HepG2 (cell line): ENCODE results near the gene TMC8. TPM values are rescaled to one million over a fixed set of nuclear protein-coding genes. Genes with fewer than 3 reads are reported as not detected.

ENCODE experiments used
- CENPX ChIP-seq: sonication (generic); formaldehyde crosslinking; IDR thresholded peaks from 2 replicates; pipeline ENCODE4 v1.9.0; 2021; ENCODE audit warnings: mild to moderate bottlenecking, missing genetic modification reagents, moderate library complexity
- DR1 ChIP-seq: sonication (generic); formaldehyde crosslinking; IDR thresholded peaks from 2 replicates; pipeline ENCODE4 v1.8.0; 2021; ENCODE audit warnings: mild to moderate bottlenecking, missing genetic modification reagents, inconsistent platforms
- FOSL1 ChIP-seq: sonication (generic); formaldehyde crosslinking; IDR thresholded peaks from 2 replicates; pipeline ENCODE4 v1.9.0; 2021; ENCODE audit warnings: missing genetic modification reagents, borderline replicate concordance
- IKZF4 ChIP-seq: sonication (generic); formaldehyde crosslinking; IDR thresholded peaks from 2 replicates; pipeline ENCODE4 v1.5.1; 2020; ENCODE audit warnings: borderline replicate concordance, mild to moderate bottlenecking, low read depth, missing genetic modification reagents; ENCODE audit errors: not compliant biosample characterization
- KLF16 ChIP-seq, 2 experiments: sonication (generic) in 1 of 2; formaldehyde crosslinking in 1 of 2; IDR thresholded peaks; 2 replicates each; pipeline versions ENCODE4 v1.6.1 to v1.8.0; 2016 to 2023; ENCODE audit warnings: missing genetic modification reagents in 2 of 2, missing compliant biosample characterization in 1 of 2
- KLF9 ChIP-seq: IDR thresholded peaks from 2 replicates; pipeline ENCODE4 v1.6.1; 2016; ENCODE audit warnings: low read depth
- LCORL ChIP-seq, 2 experiments: fragments of 450-650 bp in 1 of 2; sonication (generic) in 1 of 2; formaldehyde crosslinking in 1 of 2; IDR thresholded peaks; 2 replicates each; pipeline versions ENCODE4 v1.5.0 to v1.6.1; 2017 to 2020; ENCODE audit warnings: antibody characterized with exemption in 1 of 2, missing genetic modification reagents in 1 of 2
- NFRKB ChIP-seq: fragments of 450-650 bp; IDR thresholded peaks from 2 replicates; pipeline ENCODE4 v1.6.1; 2017
- SOX5 ChIP-seq: IDR thresholded peaks from 2 replicates; pipeline ENCODE4 v1.6.1; 2016; ENCODE audit warnings: borderline replicate concordance
- THAP9 ChIP-seq: sonication (generic); formaldehyde crosslinking; IDR thresholded peaks from 2 replicates; pipeline ENCODE4; 2020; ENCODE audit warnings: missing genetic modification reagents, mild to moderate bottlenecking, borderline replicate concordance
- ZNF121 ChIP-seq: sonication (generic); formaldehyde crosslinking; IDR thresholded peaks from 2 replicates; pipeline ENCODE4 v1.5.0; 2020; ENCODE audit warnings: mild to moderate bottlenecking, missing genetic modification reagents
- ZNF20 ChIP-seq: sonication (generic); formaldehyde crosslinking; IDR thresholded peaks from 2 replicates; pipeline ENCODE4 v1.4.0; 2020; ENCODE audit warnings: mild to moderate bottlenecking, moderate library complexity, missing genetic modification reagents
- ZNF274 ChIP-seq: sonication (generic); formaldehyde crosslinking; IDR thresholded peaks from 2 replicates; pipeline ENCODE4 v1.5.1; 2020; ENCODE audit warnings: mild to moderate bottlenecking, missing genetic modification reagents
- ZNF441 ChIP-seq: sonication (generic); formaldehyde crosslinking; IDR thresholded peaks from 2 replicates; pipeline ENCODE4 v1.7.0; 2021; ENCODE audit warnings: missing genetic modification reagents, borderline replicate concordance
- ZNF512B ChIP-seq: sonication (generic); formaldehyde crosslinking; IDR thresholded peaks from 2 replicates; pipeline ENCODE4 v1.5.1; 2020; ENCODE audit warnings: missing genetic modification reagents, mild to moderate bottlenecking, borderline replicate concordance
- ZNF552 ChIP-seq: sonication (generic); formaldehyde crosslinking; IDR thresholded peaks from 2 replicates; pipeline ENCODE4 v1.9.0; 2022; ENCODE audit warnings: missing genetic modification reagents, mild to moderate bottlenecking, borderline replicate concordance
- ZNF607 ChIP-seq: sonication (generic); formaldehyde crosslinking; IDR thresholded peaks from 2 replicates; pipeline ENCODE4 v1.5.1; 2020; ENCODE audit warnings: missing genetic modification reagents, mild to moderate bottlenecking, borderline replicate concordance
- ZNF724P ChIP-seq: sonication (generic); formaldehyde crosslinking; IDR thresholded peaks from 2 replicates; pipeline ENCODE4 v1.8.0; 2022; ENCODE audit warnings: missing genetic modification reagents, borderline replicate concordance
- ZNF841 ChIP-seq: sonication (generic); formaldehyde crosslinking; IDR thresholded peaks from 2 replicates; pipeline ENCODE4 v1.8.1; 2023; ENCODE audit warnings: missing genetic modification reagents, borderline replicate concordance
- polyA plus RNA-seq, 8 experiments: library from polyadenylated mRNA; depleted of rRNA in 3 of 8; stranded (reverse) in 7 of 8; unstranded in 1 of 8; fragments of >200 nt; fragmentation: Illumina TruSeq in 4 of 8; extraction: Trizol in 4 of 8; gene quantifications; 2 replicates each; pipeline versions ENCODE4 v1.2.1 to v1.2.3, GENCODE V29; 2011 to 2016; ENCODE audit warnings: low read depth in 4 of 8, missing spikeins in 1 of 8, mixed read lengths in 1 of 8; ENCODE audit not compliant: insufficient read depth in 1 of 8
- total RNA-seq, 5 experiments: library from RNA; depleted of rRNA; stranded (reverse); fragments of >200 nt; fragmentation: Illumina TruSeq; extraction: Trizol; gene quantifications; 2 replicates each; pipeline ENCODE4 v1.2.3, GENCODE V29; 2016; ENCODE audit warnings: low read depth in 1 of 5
- TF ChIP-seq, protein P1 (sequence below): sonication (generic); formaldehyde crosslinking; conservative IDR thresholded peaks from 2 replicates; pipeline ENCODE4 v1.4.0; 2020; ENCODE audit warnings: missing genetic modification reagents
- TF ChIP-seq, protein P2 (sequence below): sonication (generic); formaldehyde crosslinking; IDR thresholded peaks from 2 replicates; pipeline ENCODE4 v1.4.0; 2020; ENCODE audit warnings: missing genetic modification reagents, mild to moderate bottlenecking, borderline replicate concordance

The TMC8 gene
- total and polyA plus RNA-seq, 2 of the 13 experiments (the other 11 are each of a cell fraction or from before 2014, with no cell fraction given), result 0.53 to 7.8 TPM

DNA sequence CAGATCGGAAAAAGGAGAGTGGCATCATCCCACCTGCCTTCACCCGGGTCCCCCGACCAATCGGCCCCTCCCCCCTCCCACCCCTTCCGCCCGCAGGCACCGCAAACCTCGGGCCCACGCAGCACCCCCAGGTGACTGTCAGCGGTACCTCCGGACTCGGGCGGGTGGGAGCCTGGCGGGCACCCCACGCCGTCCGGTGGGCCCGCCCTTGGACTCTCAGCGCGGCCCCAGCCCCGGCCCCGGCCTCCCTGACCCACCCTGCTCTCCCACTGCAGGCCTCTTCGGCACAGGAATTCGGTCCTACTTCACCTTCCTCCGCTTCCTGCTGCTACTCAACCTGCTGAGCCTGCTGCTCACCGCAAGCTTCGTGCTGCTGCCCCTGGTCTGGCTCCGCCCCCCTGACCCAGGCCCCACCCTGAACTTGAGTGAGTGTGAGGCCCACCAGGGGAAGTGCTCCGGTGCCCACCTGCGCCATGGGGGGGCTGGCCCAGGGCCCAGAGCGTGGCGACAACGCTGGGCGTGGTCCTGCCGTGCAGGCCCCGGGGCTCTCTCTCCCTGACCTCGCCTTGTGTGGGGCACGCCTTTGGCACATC, 1.6 kb downstream of the TMC8 start (continued):
- peak; percentile 65; the same call in 1 of the 2 replicates for TF ChIP-seq ZNF274
- no peak for TF ChIP-seq IKZF4 (CRISPR knock-in tag)
- no peak for TF ChIP-seq FOSL1
- no peak for TF ChIP-seq ZNF841 (CRISPR knock-in tag)
- TF ChIP-seq ZNF552 (CRISPR knock-in tag), result no peak
- TF ChIP-seq, protein P1, sequence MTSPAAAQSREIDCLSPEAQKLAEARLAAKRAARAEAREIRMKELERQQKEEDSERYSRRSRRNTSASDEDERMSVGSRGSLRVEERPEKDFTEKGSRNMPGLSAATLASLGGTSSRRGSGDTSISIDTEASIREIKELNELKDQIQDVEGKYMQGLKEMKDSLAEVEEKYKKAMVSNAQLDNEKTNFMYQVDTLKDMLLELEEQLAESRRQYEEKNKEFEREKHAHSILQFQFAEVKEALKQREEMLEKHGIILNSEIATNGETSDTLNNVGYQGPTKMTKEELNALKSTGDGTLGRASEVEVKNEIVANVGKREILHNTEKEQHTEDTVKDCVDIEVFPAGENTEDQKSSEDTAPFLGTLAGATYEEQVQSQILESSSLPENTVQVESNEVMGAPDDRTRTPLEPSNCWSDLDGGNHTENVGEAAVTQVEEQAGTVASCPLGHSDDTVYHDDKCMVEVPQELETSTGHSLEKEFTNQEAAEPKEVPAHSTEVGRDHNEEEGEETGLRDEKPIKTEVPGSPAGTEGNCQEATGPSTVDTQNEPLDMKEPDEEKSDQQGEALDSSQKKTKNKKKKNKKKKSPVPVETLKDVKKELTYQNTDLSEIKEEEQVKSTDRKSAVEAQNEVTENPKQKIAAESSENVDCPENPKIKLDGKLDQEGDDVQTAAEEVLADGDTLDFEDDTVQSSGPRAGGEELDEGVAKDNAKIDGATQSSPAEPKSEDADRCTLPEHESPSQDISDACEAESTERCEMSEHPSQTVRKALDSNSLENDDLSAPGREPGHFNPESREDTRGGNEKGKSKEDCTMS, result no peak
- TF ChIP-seq NFRKB, result no peak
- TF ChIP-seq KLF16 (CRISPR knock-in tag; IDR thresholded peaks at IDR 0.05), result no peak
- TF ChIP-seq KLF9 (CRISPR knock-in tag), result no peak
- no peak for TF ChIP-seq ZNF121 (CRISPR knock-in tag)
- no peak for TF ChIP-seq ZNF607
- no peak for TF ChIP-seq LCORL (IDR thresholded peaks at IDR 0.05)
- peak; percentile 42; the same call in 1 of the 2 replicates for TF ChIP-seq LCORL (CRISPR knock-in tag; IDR thresholded peaks at IDR 0.05)
- TF ChIP-seq ZNF20 (CRISPR knock-in tag), result no peak
- TF ChIP-seq, protein P2, sequence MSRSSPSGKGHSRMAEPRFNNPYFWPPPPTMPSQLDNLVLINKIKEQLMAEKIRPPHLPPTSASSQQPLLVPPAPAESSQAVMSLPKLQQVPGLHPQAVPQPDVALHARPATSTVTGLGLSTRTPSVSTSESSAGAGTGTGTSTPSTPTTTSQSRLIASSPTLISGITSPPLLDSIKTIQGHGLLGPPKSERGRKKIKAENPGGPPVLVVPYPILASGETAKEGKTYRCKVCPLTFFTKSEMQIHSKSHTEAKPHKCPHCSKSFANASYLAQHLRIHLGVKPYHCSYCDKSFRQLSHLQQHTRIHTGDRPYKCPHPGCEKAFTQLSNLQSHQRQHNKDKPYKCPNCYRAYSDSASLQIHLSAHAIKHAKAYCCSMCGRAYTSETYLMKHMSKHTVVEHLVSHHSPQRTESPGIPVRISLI (CRISPR knock-in tag), result no peak
- no peak for TF ChIP-seq SOX5 (CRISPR knock-in tag)
- no peak for TF ChIP-seq ZNF512B
- TF ChIP-seq DR1 (CRISPR knock-in tag), result no peak
- TF ChIP-seq ZNF441 (CRISPR knock-in tag), result no peak
- TF ChIP-seq THAP9 (CRISPR knock-in tag), result 0 out of 2 replicates have a peak, but pooled peaks have one; percentile 48
- no peak for TF ChIP-seq ZNF724P (CRISPR knock-in tag)
- no peak for TF ChIP-seq CENPX (CRISPR knock-in tag)
